ENCODE data around the gene SEMA6A.

SEMA6A gene

GRCh38 chr5:116574367-116575325 is at the start of gene SEMA6A:
TSS of gene SEMA6A (minus strand) at chr5:116574823. CDS start at chr5:116504944, 69,879 bp downstream.
- no peak for DNase-seq

GRCh38 chr5:116622375-116623050 is 47.9 kb upstream of the SEMA6A start:
- no peak for DNase-seq

GRCh38 chr5:116621599-116621998 is 47.0 kb upstream of the SEMA6A start:
- no peak for DNase-seq

- DNase-seq, result no peak
These were observed 42.3 kb upstream of the SEMA6A start for GRCh38 chr5:116616876-116617275.

GRCh38 chr5:116614603-116614920 is 39.9 kb upstream of the SEMA6A start:
- no peak for DNase-seq

- no peak for DNase-seq
These were observed 38.8 kb upstream of the SEMA6A start for GRCh38 chr5:116613445-116613844.

GRCh38 chr5:116612431-116612830 is 37.8 kb upstream of the SEMA6A start:
- DNase-seq, result no peak

GRCh38 chr5:116605310-116606070 is 30.9 kb upstream of the SEMA6A start:
- no peak for DNase-seq

- DNase-seq, result no peak
These were observed 30.2 kb upstream of the SEMA6A start for GRCh38 chr5:116604805-116605204.

- DNase-seq, result no peak
These were observed 26.3 kb upstream of the SEMA6A start for GRCh38 chr5:116600876-116601275.

- DNase-seq, result no peak
These were observed 24.3 kb upstream of the SEMA6A start for GRCh38 chr5:116598911-116599310.

GRCh38 chr5:116595498-116595897 is 20.9 kb upstream of the SEMA6A start:
- no peak for DNase-seq

GRCh38 chr5:116593340-116593739 is 18.7 kb upstream of the SEMA6A start:
- DNase-seq, result no peak

- no peak for DNase-seq
These were observed 10.6 kb upstream of the SEMA6A start for GRCh38 chr5:116585227-116585626.

GRCh38 chr5:116583862-116584222 is 9.2 kb upstream of the SEMA6A start:
- no peak for DNase-seq

GRCh38 chr5:116583085-116583861 is 8.7 kb upstream of the SEMA6A start:
- DNase-seq, result no peak

GRCh38 chr5:116581910-116582309 is 7.3 kb upstream of the SEMA6A start:
- DNase-seq, result no peak

- no peak for DNase-seq
These were observed 4.5 kb upstream of the SEMA6A start for GRCh38 chr5:116579144-116579543.

- no peak for DNase-seq
These were observed 4.1 kb upstream of the SEMA6A start for GRCh38 chr5:116578676-116579075.

GRCh38 chr5:116577064-116577788 is 2.6 kb upstream of the SEMA6A start:
- no peak for DNase-seq

GRCh38 chr5:116576053-116576713 is 1.6 kb upstream of the SEMA6A start:
- peak; percentile 4 for DNase-seq

Data from GDM1 (cell line).